Activated CD4-positive, CD25-positive, alpha-beta regulatory T cell treated with anti-CD3 and anti-CD28 coated beads, Interleukin-2, amount 50 U/mL, for 24 hours (primary cell): ENCODE data around the gene PPIG.
"Not testable (repeated sequence)": the region's sequence is repeated elsewhere in the genome, so short reads cannot be mapped to it uniquely, and the experiment has no call there.

Experiments used
- ATAC-seq, 2 donors: fragments of 150-1000 bp; cut with Tn5 transposase; one replicate each; pipeline ENCODE4 v1.10.0; 2021; ENCODE audit warnings: mild to moderate bottlenecking in 1 of 2, moderate library complexity in 1 of 2

Gene PPIG

GRCh38 chr2:169584005-169584877, at the start of gene PPIG:
Gene PPIG (plus strand): TSS chr2:169584351. CDS start chr2:169604042, 19,691 bp downstream.
- peak; percentile 94 for ATAC-seq

GRCh38 chr2:169539460-169539859, 44.7 kb upstream of the PPIG start:
- ATAC-seq = not testable (repeated sequence)

GRCh38 chr2:169540146-169540545, 44.0 kb upstream of the PPIG start:
- ATAC-seq = no peak

GRCh38 chr2:169542433-169542832, 41.7 kb upstream of the PPIG start:
- no peak for ATAC-seq

- ATAC-seq = peak in 1 of 2 donors; percentile 41
Observed at GRCh38 chr2:169546756-169547155, 37.4 kb upstream of the PPIG start.

- no peak for ATAC-seq
Observed at GRCh38 chr2:169561364-169561763, 22.8 kb upstream of the PPIG start.

GRCh38 chr2:169562084-169562483, 22.1 kb upstream of the PPIG start:
- ATAC-seq = not testable (repeated sequence)

- no peak for ATAC-seq
Observed at GRCh38 chr2:169562519-169562918, 21.6 kb upstream of the PPIG start.

- ATAC-seq = no peak
Observed at GRCh38 chr2:169565686-169566085, 18.5 kb upstream of the PPIG start.

- no peak for ATAC-seq
Observed at GRCh38 chr2:169569948-169570347, 14.2 kb upstream of the PPIG start.

GRCh38 chr2:169570752-169571151, 13.4 kb upstream of the PPIG start:
- not testable (repeated sequence) for ATAC-seq

GRCh38 chr2:169571571-169571970, 12.6 kb upstream of the PPIG start:
- no peak for ATAC-seq

- ATAC-seq = no peak
Observed at GRCh38 chr2:169572189-169572588, 12.0 kb upstream of the PPIG start.

GRCh38 chr2:169572821-169573159, 11.4 kb upstream of the PPIG start:
- ATAC-seq = no peak

GRCh38 chr2:169573160-169573973, 10.8 kb upstream of the PPIG start, which contains the start of gene FASTKD1:
Gene FASTKD1 (minus strand): TSS chr2:169573865. CDS start chr2:169572029, 1,836 bp downstream.
- ATAC-seq = peak; percentile 100

GRCh38 chr2:169573974-169574299, 10.2 kb upstream of the PPIG start:
- no peak for ATAC-seq

GRCh38 chr2:169574539-169574938, 9.6 kb upstream of the PPIG start:
- ATAC-seq = not testable (repeated sequence)

- ATAC-seq = not testable (repeated sequence)
Observed at GRCh38 chr2:169575264-169575663, 8.9 kb upstream of the PPIG start.

- ATAC-seq = no peak
Observed at GRCh38 chr2:169579044-169579443, 5.1 kb upstream of the PPIG start.

GRCh38 chr2:169582552-169583266, 1.4 kb upstream of the PPIG start:
- not testable (repeated sequence) for ATAC-seq

GRCh38 chr2:169583518-169583917, 633 bp upstream of the PPIG start:
- no peak for ATAC-seq

GRCh38 chr2:169585673-169586072, 1.5 kb downstream of the PPIG start:
- no peak for ATAC-seq

GRCh38 chr2:169590804-169591203, 6.7 kb downstream of the PPIG start:
- no peak for ATAC-seq
